Mucosa of rectum (tissue), 2 donors: ENCODE data around the gene PROKR1.

ENCODE experiments used
- H3K27ac ChIP-seq, 2 donors: one replicate each; pipeline ENCODE4 v1.7.0; 2013; ENCODE audit warnings: inconsistent platforms in 2 of 2, low read depth in 2 of 2, low read length in 2 of 2
- H3K27me3 ChIP-seq, 2 donors: one replicate each; pipeline ENCODE4 v1.7.0; 2013; ENCODE audit warnings: low read length in 2 of 2; ENCODE audit not compliant: control insufficient read depth in 2 of 2, insufficient read depth in 2 of 2
- H3K36me3 ChIP-seq, 2 donors: one replicate each; pipeline ENCODE4 v1.7.0; 2013; ENCODE audit warnings: low read length in 2 of 2; ENCODE audit not compliant: control insufficient read depth in 2 of 2, insufficient read depth in 2 of 2
- H3K4me1 ChIP-seq, 2 donors: one replicate each; pipeline ENCODE4 v1.7.0; 2013; ENCODE audit warnings: low read length in 2 of 2, mild to moderate bottlenecking in 1 of 2; ENCODE audit not compliant: control insufficient read depth in 2 of 2, insufficient read depth in 2 of 2
- H3K4me3 ChIP-seq, 2 donors: one replicate each; pipeline ENCODE4 v1.7.0; 2013; ENCODE audit warnings: low read length in 2 of 2
- H3K9ac ChIP-seq, 2 donors: one replicate each; pipeline ENCODE4 v1.7.0; 2013; ENCODE audit warnings: low read length in 2 of 2, low read depth in 1 of 2, mild to moderate bottlenecking in 1 of 2
- H3K9me3 ChIP-seq, 2 donors: one replicate each; pipeline ENCODE4 v1.7.0; 2013; ENCODE audit warnings: low read length in 2 of 2; ENCODE audit not compliant: control insufficient read depth in 2 of 2
- donor health status: healthy.
- donor health status: Normal muscosa, but diverticular disease.

PROKR1 gene

DNA sequence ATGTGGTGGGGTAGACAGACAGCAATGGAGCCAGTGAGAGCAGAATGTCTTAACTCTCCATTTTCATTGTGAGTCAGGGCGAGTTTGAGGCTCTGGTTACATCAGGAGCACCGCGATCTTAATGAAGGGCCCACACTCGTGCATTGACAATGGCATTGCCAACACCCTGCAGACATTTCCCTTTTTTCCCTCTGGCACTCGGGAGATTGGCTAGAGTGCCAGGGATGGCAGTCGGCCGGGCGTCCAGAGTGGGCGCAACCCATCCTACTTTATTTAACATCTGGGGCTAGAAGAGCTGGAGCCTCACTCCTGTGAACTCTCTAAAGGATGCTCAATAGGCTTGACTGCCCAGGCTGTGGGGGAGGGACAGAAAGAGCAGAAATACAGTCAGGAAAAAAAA, 9.7 kb downstream of the PROKR1 start:
- Histone ChIP-seq H3K27ac (no peak overlapping the region), H3K4me1 (no peaks in the 10 kb centered on the region), H3K27me3 (peaks cover 2 to 4% of the 10 kb centered on the region in 2 donors), H3K4me3 (no peak overlapping the region), H3K36me3 (no peaks in the 10 kb centered on the region), H3K9ac (no peak overlapping the region), H3K9me3 (no peaks in the 10 kb centered on the region)

DNA sequence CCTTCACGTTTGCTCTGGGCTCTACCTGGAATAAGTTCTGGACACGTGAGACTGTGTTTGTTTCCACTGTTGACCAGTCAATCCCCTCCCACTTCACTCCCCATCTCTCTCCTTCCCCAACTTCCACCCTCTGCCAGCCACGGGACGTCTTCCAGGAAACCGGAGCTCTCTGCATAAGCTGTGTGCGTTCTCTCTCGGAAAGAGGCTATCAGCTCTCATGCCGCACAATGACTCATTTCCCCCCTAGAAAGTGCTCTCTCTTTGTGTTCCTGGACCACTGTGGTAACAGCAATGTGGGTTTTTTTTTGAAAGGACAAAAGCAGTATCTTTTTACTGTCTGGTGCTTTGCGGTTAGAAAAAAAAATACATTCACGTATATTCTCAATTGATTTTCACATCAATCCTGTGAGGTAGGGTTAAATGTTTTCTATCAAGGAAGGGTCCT, 10.2 kb downstream of the PROKR1 start:
- H3K36me3 ChIP-seq, result no peaks in the 10 kb centered on the region
- no peak overlapping the region for H3K4me3 ChIP-seq
- H3K4me1 ChIP-seq, result no peaks in the 10 kb centered on the region
- no peaks in the 10 kb centered on the region for H3K9me3 ChIP-seq
- peaks cover 2 to 4% of the 10 kb centered on the region in 2 donors for H3K27me3 ChIP-seq
- H3K9ac ChIP-seq, result no peak overlapping the region
- H3K27ac ChIP-seq, result no peak overlapping the region

DNA sequence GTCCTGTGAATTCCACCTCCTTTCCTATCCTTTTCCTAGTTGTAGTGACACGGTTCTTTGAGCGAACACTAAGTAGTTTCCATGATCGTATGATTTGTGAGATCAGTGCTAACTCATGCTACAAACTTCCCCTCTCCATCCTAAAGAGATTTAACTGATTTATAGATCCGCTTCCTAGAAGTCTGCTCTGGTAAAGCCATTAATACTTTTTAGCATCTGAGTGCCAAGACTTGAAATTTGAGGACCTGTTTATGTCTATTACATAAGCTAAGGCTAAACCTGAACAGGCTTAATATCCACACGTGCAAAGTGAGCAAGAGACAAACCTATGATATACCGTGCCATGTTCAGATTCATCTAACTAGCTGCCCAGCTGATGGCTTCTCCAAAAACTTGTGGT, 14.9 kb downstream of the PROKR1 start:
- no peaks in the 10 kb centered on the region for H3K4me1 ChIP-seq
- H3K9ac ChIP-seq, result no peak overlapping the region
- H3K9me3 ChIP-seq, result no peaks in the 10 kb centered on the region
- no peaks in the 10 kb centered on the region for H3K27me3 ChIP-seq
- no peaks in the 10 kb centered on the region for H3K36me3 ChIP-seq
- H3K27ac ChIP-seq, result no peak overlapping the region
- H3K4me3 ChIP-seq, result no peak overlapping the region

- no peak overlapping the region for H3K9ac ChIP-seq
- H3K4me1 ChIP-seq, result no peaks in the 10 kb centered on the region
- H3K36me3 ChIP-seq, result no peaks in the 10 kb centered on the region
- H3K4me3 ChIP-seq, result no peak overlapping the region
- no peaks in the 10 kb centered on the region for H3K9me3 ChIP-seq
- no peaks in the 10 kb centered on the region for H3K27me3 ChIP-seq
- H3K27ac ChIP-seq, result no peak overlapping the region
These were observed 15.7 kb downstream of the PROKR1 start for GRCh38 chr2:68659081-68659480.

DNA sequence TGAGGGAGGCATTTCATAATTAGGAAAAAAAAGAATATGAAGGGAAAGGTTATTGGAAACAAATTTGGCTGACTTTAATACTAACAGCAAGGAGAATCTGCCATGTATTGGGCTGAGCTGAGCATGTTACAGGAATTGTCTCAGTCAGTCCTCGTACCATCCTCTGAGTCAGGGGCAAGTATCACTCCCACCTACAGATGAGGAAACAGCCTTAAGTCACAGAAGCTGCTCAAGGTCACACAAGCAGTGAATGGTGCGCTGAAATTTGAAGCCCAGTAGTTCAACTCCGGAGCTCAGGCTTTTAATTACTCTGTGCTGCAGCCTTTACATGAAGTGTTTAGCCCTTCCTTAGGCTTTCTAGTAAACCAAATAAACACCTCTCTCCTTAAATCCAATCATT, 17.3 kb downstream of the PROKR1 start:
- Histone ChIP-seq H3K9me3 (no peaks in the 10 kb centered on the region), H3K27me3 (no peaks in the 10 kb centered on the region), H3K4me3 (no peak overlapping the region), H3K27ac (no peak overlapping the region), H3K36me3 (no peaks in the 10 kb centered on the region), H3K9ac (no peak overlapping the region), H3K4me1 (no peaks in the 10 kb centered on the region)

GRCh38 chr2:68662466-68662865, 19.1 kb downstream of the PROKR1 start:
- Histone ChIP-seq H3K36me3 (no peaks in the 10 kb centered on the region), H3K4me1 (no peaks in the 10 kb centered on the region), H3K27ac (no peak overlapping the region), H3K27me3 (no peaks in the 10 kb centered on the region), H3K9ac (no peak overlapping the region), H3K4me3 (no peak overlapping the region), H3K9me3 (no peaks in the 10 kb centered on the region)

- no peak overlapping the region for H3K27ac ChIP-seq
- no peaks in the 10 kb centered on the region for H3K27me3 ChIP-seq
- H3K9me3 ChIP-seq, result no peaks in the 10 kb centered on the region
- H3K4me3 ChIP-seq, result no peak overlapping the region
- H3K4me1 ChIP-seq, result no peaks in the 10 kb centered on the region
- H3K9ac ChIP-seq, result no peak overlapping the region
- H3K36me3 ChIP-seq, result no peaks in the 10 kb centered on the region
These were observed 20.2 kb downstream of the PROKR1 start for GRCh38 chr2:68663371-68664156.

DNA sequence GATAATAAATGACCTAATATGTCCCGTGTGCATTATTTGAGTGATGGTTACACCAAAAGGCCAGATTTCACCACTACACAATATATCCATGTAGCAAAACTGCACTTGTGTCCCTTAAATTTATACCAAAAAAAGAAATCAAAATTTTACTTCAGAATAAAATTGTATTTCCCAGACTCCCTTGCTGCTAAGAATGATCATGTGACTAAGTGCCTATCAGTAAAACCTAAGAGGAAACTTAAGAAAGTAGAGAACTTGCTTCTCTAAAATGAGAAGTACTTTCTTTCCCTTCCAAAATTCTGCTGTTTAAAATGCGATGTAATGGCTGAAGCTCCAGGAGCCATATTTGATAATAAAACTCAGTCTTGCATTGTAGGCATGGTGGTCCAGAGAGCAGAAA, 24.0 kb downstream of the PROKR1 start:
- Histone ChIP-seq H3K4me1 (no peaks in the 10 kb centered on the region), H3K9ac (no peak overlapping the region), H3K9me3 (no peaks in the 10 kb centered on the region), H3K4me3 (no peak overlapping the region), H3K27me3 (peaks cover 0 to 3% of the 10 kb centered on the region in 2 donors), H3K27ac (no peak overlapping the region), H3K36me3 (no peaks in the 10 kb centered on the region)

GRCh38 chr2:68669651-68670050, 26.3 kb downstream of the PROKR1 start:
- Histone ChIP-seq H3K36me3 (no peaks in the 10 kb centered on the region), H3K27ac (no peak overlapping the region), H3K4me1 (no peaks in the 10 kb centered on the region), H3K9me3 (no peaks in the 10 kb centered on the region), H3K4me3 (no peak overlapping the region), H3K9ac (no peak overlapping the region), H3K27me3 (peaks cover 0 to 3% of the 10 kb centered on the region in 2 donors)

DNA sequence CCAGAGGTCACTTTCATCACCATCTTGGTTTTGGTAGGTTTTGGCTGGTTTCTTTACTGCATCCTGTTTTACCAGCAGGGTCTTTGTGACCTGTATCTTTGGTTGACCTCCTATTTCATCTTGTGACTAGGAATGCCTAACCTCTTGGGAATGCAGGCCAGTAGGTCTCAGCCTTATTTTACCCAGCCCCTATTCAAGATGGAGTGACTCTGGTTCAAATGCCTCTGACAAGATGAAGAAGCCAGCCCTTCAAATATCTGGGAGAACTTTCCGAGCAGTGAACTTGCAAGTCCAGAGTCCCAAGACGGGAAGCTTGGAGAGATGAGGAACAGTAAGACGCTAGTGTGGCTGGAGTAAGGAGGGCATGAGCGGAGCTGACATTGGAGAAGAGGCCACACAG, 28.6 kb downstream of the PROKR1 start:
- no peaks in the 10 kb centered on the region for H3K4me1 ChIP-seq

More for the DNA sequence above, 28.6 kb downstream of the PROKR1 start:
- Histone ChIP-seq H3K9ac (no peak overlapping the region), H3K27ac (no peak overlapping the region), H3K27me3 (peaks cover 0 to 3% of the 10 kb centered on the region in 2 donors), H3K9me3 (no peaks in the 10 kb centered on the region), H3K36me3 (no peaks in the 10 kb centered on the region), H3K4me3 (no peak overlapping the region)
